Natural killer cell (primary cell): ENCODE data around the gene CHD2. TPM values are rescaled to one million over a fixed set of nuclear protein-coding genes. Genes with fewer than 3 reads are reported as not detected.

ENCODE experiments used
- ATAC-seq, 3 donors: fragments of 150-1000 bp in 2 of 3; fragments of 200-7000 bp in 1 of 3; cut with Tn5 transposase; 1 replicate in 1 of 3; 2 replicates in 2 of 3; pipeline ENCODE4 v1.10.0; 2021; ENCODE audit warnings: mild to moderate bottlenecking in 2 of 3, moderate library complexity in 2 of 3
- DNase-seq, 2 donors: peaks; one replicate each; pipeline versions ENCODE4 v3.0.0 to v3.0.0-alpha.2; 2013 to 2021; ENCODE audit warnings: mixed read lengths in 1 of 2
- H3K27ac ChIP-seq: one replicate; pipeline ENCODE4 v1.5.1; 2013; ENCODE audit warnings: mild to moderate bottlenecking, low read length
- H3K27me3 ChIP-seq: one replicate; pipeline ENCODE4 v1.6.1; 2013; ENCODE audit warnings: low read length; ENCODE audit not compliant: control insufficient read depth, insufficient read depth
- H3K36me3 ChIP-seq: one replicate; pipeline ENCODE4 v1.6.1; 2013; ENCODE audit warnings: low read length; ENCODE audit not compliant: control insufficient read depth, insufficient read depth
- H3K4me1 ChIP-seq: one replicate; pipeline ENCODE4 v1.6.1; 2013; ENCODE audit warnings: low read length; ENCODE audit not compliant: control insufficient read depth, insufficient read depth
- H3K4me3 ChIP-seq: one replicate; pipeline ENCODE4 v1.5.1; 2013; ENCODE audit warnings: low read length
- H3K9me3 ChIP-seq: one replicate; pipeline ENCODE4 v1.6.1; 2013; ENCODE audit warnings: low read length; ENCODE audit not compliant: control insufficient read depth, insufficient read depth
- H3K27ac Mint-ChIP-seq, 2 donors: one replicate each; pipeline ENCODE4 v1.8.0; 2022; ENCODE audit warnings: mild to moderate bottlenecking in 2 of 2, mixed read lengths in 2 of 2, moderate library complexity in 1 of 2
- H3K27me3 Mint-ChIP-seq, 2 donors: one replicate each; pipeline ENCODE4 v1.8.0; 2022; ENCODE audit warnings: low read depth in 2 of 2, mixed read lengths in 2 of 2
- H3K36me3 Mint-ChIP-seq: one replicate; pipeline ENCODE4 v1.8.0; 2022; ENCODE audit warnings: mixed read lengths
- H3K4me1 Mint-ChIP-seq, 2 donors: one replicate each; pipeline ENCODE4 v1.8.0; 2022; ENCODE audit warnings: mixed read lengths in 2 of 2
- H3K4me3 Mint-ChIP-seq: one replicate; pipeline ENCODE4 v1.8.0; 2022; ENCODE audit warnings: mild to moderate bottlenecking, moderate library complexity, mixed read lengths
- H3K9me3 Mint-ChIP-seq, 2 donors: one replicate each; pipeline ENCODE4 v1.8.0; 2022; ENCODE audit warnings: mixed read lengths in 2 of 2
- WGBS: methylation state at CpG from one replicate; pipeline ENCODE4 v1.1.7; 2013; ENCODE audit warnings: missing lambda C conversion rate; ENCODE audit not compliant: insufficient coverage; 5-methylcytosine and 5-hydroxymethylcytosine counted together
- intact Hi-C: fragments of 100-400 bp; cut with micrococcal nuclease; formaldehyde crosslinking; loops from one replicate; pipeline ENCODE4 v1.14.2; 2022
- total RNA-seq, 4 donors: library from RNA; stranded (reverse); fragments of 120-200 nt in 1 of 4; gene quantifications; one replicate each; pipeline versions ENCODE4 v1.2.3 to v1.2.4, GENCODE V29; 2013 to 2022
- TF ChIP-seq, protein P1 (sequence below): fragments of 200-600 bp; IDR thresholded peaks from one replicate; pipeline ENCODE4 v1.8.0; 2022; ENCODE audit warnings: antibody characterized with exemption

CHD2 gene
- total RNA-seq, 3 donors from 2014 or later (not counting 1 experiment from before 2014, with no cell fraction given): 418 to 449 (median 441) TPM

DNA sequence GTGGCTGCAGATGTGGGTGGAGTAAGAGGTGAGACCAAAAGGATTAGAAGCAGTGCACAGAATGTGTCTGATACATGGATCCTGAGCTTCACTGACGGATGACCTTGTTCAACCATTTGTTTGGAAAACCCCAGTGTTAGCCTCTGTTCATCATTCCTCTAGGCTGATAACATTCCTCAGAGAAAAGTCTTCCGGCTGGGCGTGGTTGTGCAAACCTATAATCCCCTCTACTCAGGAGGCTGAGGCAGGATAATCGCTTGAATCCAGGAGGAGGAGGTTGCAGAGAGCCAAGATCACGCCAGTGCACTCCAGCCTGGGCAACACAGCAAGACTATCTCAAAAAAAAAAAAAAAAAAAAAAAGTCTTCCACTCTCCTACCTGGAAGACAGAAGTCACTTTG lies 23.1 kb upstream of the CHD2 start:
- peaks cover 18% of the 10 kb centered on the region for H3K4me1 ChIP-seq
- H3K4me3 ChIP-seq: no peak overlapping the region
- intact Hi-C loops: no loop called here
- TF ChIP-seq, protein P1, sequence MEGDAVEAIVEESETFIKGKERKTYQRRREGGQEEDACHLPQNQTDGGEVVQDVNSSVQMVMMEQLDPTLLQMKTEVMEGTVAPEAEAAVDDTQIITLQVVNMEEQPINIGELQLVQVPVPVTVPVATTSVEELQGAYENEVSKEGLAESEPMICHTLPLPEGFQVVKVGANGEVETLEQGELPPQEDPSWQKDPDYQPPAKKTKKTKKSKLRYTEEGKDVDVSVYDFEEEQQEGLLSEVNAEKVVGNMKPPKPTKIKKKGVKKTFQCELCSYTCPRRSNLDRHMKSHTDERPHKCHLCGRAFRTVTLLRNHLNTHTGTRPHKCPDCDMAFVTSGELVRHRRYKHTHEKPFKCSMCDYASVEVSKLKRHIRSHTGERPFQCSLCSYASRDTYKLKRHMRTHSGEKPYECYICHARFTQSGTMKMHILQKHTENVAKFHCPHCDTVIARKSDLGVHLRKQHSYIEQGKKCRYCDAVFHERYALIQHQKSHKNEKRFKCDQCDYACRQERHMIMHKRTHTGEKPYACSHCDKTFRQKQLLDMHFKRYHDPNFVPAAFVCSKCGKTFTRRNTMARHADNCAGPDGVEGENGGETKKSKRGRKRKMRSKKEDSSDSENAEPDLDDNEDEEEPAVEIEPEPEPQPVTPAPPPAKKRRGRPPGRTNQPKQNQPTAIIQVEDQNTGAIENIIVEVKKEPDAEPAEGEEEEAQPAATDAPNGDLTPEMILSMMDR: no peak
- H3K9me3 Mint-ChIP-seq: no peaks in the 10 kb centered on the region
- H3K4me1 Mint-ChIP-seq: peaks cover 22 to 24% of the 10 kb centered on the region in 2 donors
- no peaks in the 10 kb centered on the region for H3K36me3 ChIP-seq
- H3K4me3 Mint-ChIP-seq: no peak overlapping the region
- no peaks in the 10 kb centered on the region for H3K36me3 Mint-ChIP-seq
- H3K27me3 Mint-ChIP-seq: peaks cover 9 to 15% of the 10 kb centered on the region in 2 donors
- no peaks in the 10 kb centered on the region for H3K27me3 ChIP-seq
- no peak overlapping the region for H3K27ac ChIP-seq
- 100% methylated on average over 5 of the region's 5 CpGs for whole genome bisulfite sequencing
- no peaks in the 10 kb centered on the region for H3K9me3 ChIP-seq
- H3K27ac Mint-ChIP-seq: no peak overlapping the region
- no peak for ATAC-seq
- DNase-seq: no peak

DNA sequence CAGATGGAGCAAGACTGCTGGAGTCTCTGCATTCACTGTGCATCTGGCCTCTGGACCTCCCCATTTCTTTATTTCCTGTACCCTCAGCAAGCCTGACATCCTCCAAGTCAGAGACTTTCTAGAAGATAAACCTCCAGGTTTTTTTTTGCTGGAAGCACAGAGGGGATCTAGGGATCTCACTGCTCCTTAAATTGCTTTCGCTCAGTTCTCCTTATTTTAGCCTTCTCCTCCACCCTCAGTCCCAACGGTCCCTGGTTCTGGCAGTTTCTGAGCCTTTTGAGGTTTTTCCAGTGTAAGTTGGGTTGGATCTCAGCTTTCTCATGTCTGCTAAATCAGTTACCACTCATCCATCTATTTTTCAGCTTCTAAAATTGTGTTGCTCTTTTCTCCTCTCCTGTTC lies 22.7 kb upstream of the CHD2 start:
- no peak overlapping the region for H3K27ac ChIP-seq
- WGBS: 100% methylated on average over 2 of the region's 2 CpGs
- H3K9me3 Mint-ChIP-seq: no peaks in the 10 kb centered on the region
- no peaks in the 10 kb centered on the region for H3K36me3 Mint-ChIP-seq
- ATAC-seq (no peak), DNase-seq (no peak)
- H3K4me1 ChIP-seq: peaks cover 19% of the 10 kb centered on the region
- H3K4me1 Mint-ChIP-seq: peaks cover 26 to 28% of the 10 kb centered on the region in 2 donors
- H3K9me3 ChIP-seq: no peaks in the 10 kb centered on the region
- no peak overlapping the region for H3K4me3 Mint-ChIP-seq
- no peaks in the 10 kb centered on the region for H3K27me3 ChIP-seq
- intact Hi-C loops: no loop called here
- peaks cover 9 to 18% of the 10 kb centered on the region in 2 donors for H3K27me3 Mint-ChIP-seq
- H3K36me3 ChIP-seq: no peaks in the 10 kb centered on the region
- TF ChIP-seq, protein P1: no peak
- H3K4me3 ChIP-seq: no peak overlapping the region
- no peak overlapping the region for H3K27ac Mint-ChIP-seq

DNA sequence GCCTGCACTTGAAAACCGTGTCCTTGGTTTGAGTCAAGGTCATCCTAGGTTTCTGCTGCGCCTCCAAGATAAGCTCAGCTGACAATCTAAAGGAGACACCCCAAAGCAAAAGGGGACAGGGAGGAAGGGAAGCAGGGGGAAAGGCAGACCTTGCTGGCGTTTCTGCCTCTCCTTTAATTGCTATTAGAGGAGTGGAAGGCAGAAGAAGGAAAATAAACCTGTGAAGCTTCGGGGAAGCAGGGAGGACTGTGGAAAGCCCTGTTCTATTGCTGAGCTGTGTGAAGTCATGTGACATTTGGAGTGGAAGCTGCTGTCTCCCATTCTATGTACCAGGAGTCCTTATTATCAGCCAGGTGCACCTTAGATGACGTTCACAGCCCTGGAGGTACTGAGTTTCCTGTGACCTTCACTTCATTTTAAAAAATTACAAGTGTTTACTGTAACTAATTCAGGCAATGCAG lies 21.5 kb upstream of the CHD2 start:
- DNase-seq: no peak
- H3K27ac Mint-ChIP-seq: no peak overlapping the region
- H3K4me1 ChIP-seq: peaks cover 19% of the 10 kb centered on the region
- H3K9me3 Mint-ChIP-seq: no peaks in the 10 kb centered on the region
- no peaks in the 10 kb centered on the region for H3K36me3 ChIP-seq
- 85% methylated on average over 5 of the region's 5 CpGs for WGBS
- TF ChIP-seq, protein P1: no peak
- H3K27me3 ChIP-seq: no peaks in the 10 kb centered on the region
- no peak overlapping the region for H3K4me3 Mint-ChIP-seq
- intact Hi-C loops: no loop called here
- peaks cover 9 to 16% of the 10 kb centered on the region in 2 donors for H3K27me3 Mint-ChIP-seq
- no peak overlapping the region for H3K27ac ChIP-seq
- no peak for ATAC-seq
- H3K36me3 Mint-ChIP-seq: peaks cover 3% of the 10 kb centered on the region
- H3K9me3 ChIP-seq: no peaks in the 10 kb centered on the region
- H3K4me3 ChIP-seq: no peak overlapping the region
- H3K4me1 Mint-ChIP-seq: peaks cover 28 to 32% of the 10 kb centered on the region in 2 donors
